Measurements from ENCODE around the gene ESCO1.

ESCO1 gene

DNA sequence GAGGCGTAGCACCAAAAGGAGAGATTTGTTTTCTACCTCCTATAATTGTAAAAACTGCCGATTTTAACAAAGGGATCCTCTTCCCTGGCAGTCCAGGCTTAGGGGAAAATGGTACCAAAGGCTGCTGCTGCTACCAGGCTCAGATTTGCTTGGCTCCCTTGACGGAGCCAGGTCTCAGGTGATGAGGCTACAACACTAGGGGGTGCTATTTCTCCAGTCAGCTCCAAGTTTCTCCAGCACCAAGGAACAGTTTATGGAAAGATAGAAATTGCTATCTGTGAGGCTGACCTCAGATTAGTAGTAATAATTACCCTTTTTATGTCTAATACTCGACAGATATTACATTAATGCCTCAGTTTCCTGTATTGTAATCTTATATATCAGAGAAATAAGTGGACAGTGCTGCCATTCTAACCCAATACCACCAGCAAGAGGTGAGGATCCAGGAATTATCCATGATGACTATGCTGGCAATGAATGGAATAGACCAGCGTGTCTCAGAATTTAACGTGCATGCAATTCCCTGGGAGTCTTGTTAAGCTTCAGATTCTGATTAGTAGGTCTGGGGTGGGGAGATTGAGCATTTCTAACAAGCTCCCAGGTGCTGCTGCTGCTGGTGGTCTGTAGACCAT, 111.3 kb downstream of the ESCO1 start:
- DNase-seq (ENCODE audit: low spot score): peak; percentile 77

DNA sequence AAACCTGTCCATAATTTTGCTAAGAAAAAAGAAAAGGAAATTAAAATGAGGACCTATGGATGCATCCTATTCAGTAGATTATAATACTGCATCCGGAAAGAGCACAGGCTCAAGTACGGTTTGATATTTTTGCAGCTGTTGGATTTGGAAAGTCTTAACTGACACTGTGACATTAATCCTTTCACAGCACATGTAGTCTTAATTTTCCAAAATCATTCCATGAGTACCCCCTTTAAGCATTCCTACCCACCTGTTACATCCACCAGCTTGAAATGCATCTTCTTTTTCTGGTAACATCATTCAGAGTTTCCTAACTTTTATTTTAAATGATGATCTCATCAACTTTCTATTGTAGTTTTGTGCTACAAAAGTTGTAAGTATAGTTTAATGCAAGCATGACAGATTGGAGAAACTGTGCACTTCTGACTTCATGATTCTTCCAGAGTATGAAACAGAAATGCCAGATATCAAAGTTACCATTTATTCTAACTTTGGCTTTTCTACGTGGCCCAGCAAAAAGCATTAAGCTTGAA, 113.5 kb downstream of the ESCO1 start:
- DNase-seq (ENCODE audit: low spot score): no peak

DNA sequence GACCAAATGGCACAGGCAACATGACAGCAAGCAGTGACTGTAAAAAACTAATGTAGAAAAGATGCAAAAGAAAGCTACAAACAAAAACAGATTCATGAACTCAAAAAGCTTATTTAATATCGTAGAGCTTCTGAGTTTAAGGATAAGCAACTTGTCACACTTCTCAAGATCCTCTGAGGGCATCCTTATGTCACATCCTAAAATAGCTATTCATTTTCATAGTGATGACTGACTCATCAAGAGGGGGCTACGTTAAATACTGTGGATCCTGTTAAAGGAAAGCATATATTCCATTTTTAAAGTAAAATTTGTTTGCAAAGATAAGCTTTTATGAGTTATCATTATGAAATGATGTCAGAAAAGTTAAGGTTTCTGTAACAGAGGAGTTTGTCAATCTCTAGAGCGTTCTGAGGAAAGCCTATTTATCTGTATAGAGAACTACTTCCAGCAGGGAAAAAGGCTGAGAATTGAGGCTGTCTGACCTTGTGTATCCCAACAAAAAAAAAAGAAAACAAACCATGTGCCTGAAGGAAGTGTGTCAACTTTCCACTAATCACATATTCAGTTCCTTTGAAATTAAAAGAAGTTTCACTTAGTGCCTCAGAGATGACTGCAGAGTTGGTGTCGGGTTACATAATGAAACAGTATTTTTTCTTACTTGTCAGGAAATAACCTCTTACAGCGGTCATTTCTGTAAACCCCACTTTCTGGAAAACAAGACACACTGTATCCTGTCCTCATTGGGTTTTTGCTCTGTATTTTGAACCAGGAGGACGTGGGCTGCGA, 115.5 kb downstream of the ESCO1 start:
- peak; percentile 19 for DNase-seq (ENCODE audit: low spot score)

DNA sequence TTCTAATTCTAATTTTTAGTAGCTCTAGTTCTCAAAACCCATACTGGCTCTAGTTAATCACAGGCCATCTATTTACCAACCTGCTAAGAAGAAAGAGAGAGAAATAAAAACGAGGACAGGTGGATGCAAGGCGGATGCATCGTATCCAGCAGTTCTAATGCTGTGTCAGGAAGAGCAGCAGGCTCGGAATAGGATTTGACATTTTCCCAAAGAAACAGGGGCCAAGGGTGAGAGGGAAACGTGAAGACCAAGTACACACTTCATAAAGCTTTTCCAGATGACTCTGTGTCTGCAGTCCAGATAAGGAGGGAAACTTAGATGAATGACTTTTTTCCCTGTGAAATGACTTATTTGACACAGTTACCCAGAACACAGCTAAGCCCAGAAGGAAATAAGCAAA, 117.5 kb downstream of the ESCO1 start:
- DNase-seq (ENCODE audit: low spot score): no peak

DNA sequence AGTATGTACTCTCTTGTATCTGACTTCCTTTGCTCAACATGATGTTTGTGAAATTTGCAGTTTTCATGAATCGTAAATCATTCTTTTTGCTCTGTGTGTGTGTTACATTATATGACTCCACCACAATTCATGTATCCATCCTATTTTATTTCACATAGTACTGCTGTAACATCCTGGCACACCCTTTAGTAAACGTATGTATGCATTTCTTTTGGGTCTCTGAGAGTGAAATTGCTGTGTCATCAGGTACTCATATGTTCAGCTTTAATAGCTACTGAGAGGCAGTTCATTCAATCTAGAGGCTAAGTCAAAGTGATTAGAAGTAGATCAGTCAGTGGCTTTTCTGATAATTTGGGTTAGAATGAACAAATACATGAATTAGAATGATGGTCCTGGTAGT, 118.8 kb downstream of the ESCO1 start:
- DNase-seq (ENCODE audit: low spot score): no peak

DNA sequence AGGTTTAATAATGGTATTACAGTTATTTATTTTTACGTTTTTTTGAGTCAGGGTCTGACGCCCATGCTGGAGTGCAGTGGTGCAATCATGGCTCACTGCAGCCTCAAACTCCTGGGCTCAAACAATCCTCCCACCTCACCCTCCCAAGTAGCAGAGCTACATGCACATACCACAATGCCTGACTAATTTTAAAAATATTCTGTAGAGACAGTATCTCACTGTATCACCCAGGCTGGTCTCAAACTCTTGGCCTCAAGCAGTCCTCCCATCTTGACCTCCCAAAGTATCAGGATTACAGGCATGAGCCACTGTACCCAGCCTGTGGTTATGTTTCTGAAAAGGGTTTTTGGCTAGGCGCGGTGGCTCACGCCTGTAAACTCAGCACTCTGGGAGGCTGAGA, 120.8 kb downstream of the ESCO1 start:
- DNase-seq (ENCODE audit: low spot score): no peak

All from GM03348 (cell line).